ENCODE data around the gene KCNK17. TPM values are rescaled to one million over a fixed set of nuclear protein-coding genes. Genes with fewer than 3 reads are reported as not detected.
A peak's percentile ranks its signal among the peaks of the same experiment; 100 is the strongest.

The KCNK17 gene
- total and polyA plus RNA-seq, 3 donors from 2014 or later, result 0.32 to 0.47 (median 0.37) TPM

DNA sequence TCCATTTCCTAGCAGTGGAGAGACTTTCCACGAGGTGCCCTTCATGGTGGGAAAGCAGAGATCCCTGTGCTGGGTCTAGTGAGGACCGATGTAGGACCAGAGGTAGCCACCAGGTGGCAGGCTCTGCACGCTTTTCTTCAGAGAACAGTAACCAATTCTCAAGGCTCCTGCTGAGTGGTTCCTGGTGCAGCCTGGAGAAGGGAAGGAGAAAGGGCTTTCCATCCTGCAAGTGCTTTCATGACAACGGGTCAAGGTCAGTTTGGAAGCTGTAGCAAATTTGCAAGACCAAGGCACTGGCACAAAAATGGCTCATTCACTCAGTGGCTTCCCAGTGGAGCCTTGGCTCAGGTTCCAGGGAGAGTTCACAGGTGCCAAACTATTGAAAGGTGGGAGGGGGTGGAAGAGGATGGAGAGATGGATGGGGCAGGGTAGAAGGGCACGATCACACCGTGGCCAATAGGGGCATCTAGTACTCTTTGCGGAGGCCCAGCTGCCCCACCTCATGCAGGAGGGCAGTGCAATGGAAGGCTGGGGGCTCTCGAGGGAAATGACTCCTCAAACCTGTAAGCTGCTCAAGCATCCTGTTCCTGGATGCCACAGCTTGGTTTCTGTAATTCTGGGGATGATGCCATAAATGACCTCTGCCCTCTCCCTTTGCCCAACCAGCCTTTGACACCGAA lies 33.8 kb upstream of the KCNK17 start:
- Histone ChIP-seq H3K4me3 (no peak overlapping the region), H3K36me3 (ENCODE audit: low read depth, missing control alignments) (no peaks in the 10 kb centered on the region), H3K4me1 (no peaks in the 10 kb centered on the region), H3K27ac (no peak overlapping the region), H3K9me3 (no peaks in the 10 kb centered on the region), H3K27me3 (no peaks in the 10 kb centered on the region)
- peak; percentile 88 for DNase-seq
- 45 to 59% methylated on average over 7 to 9 of the region's 9 CpGs for WGBS, 2 donors
- TF ChIP-seq POLR2A (IDR thresholded peaks at IDR 0.05), result no peak
- TF ChIP-seq, protein P1, sequence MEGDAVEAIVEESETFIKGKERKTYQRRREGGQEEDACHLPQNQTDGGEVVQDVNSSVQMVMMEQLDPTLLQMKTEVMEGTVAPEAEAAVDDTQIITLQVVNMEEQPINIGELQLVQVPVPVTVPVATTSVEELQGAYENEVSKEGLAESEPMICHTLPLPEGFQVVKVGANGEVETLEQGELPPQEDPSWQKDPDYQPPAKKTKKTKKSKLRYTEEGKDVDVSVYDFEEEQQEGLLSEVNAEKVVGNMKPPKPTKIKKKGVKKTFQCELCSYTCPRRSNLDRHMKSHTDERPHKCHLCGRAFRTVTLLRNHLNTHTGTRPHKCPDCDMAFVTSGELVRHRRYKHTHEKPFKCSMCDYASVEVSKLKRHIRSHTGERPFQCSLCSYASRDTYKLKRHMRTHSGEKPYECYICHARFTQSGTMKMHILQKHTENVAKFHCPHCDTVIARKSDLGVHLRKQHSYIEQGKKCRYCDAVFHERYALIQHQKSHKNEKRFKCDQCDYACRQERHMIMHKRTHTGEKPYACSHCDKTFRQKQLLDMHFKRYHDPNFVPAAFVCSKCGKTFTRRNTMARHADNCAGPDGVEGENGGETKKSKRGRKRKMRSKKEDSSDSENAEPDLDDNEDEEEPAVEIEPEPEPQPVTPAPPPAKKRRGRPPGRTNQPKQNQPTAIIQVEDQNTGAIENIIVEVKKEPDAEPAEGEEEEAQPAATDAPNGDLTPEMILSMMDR (IDR thresholded peaks at IDR 0.05), result peak; percentile 83 to 92 (median 84)
- intact Hi-C loops (cut with DNase I; ENCODE audit: low total_unique reads), result no loop called here

DNA sequence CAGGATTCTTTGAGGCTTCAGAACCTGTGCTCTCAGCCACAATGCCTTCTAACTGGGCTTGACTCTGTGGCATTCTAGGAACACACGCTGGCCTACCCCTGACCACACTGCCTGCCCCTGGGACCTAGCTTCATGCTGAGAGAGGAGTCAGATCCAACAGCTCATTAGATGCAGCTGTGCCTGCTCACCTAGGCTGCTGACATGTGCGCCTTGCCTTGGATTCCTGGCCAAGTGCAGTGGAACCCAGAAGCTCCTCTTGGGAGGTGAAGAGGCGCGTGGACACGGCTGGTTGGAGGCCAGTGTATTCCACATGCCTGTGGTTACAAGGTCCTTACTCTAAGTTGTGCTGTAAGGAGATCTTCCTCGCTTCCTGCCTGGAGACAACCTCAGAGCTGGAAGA lies 33.0 kb upstream of the KCNK17 start:
- Histone ChIP-seq H3K27ac (no peak overlapping the region), H3K9me3 (no peaks in the 10 kb centered on the region), H3K27me3 (no peaks in the 10 kb centered on the region), H3K4me1 (no peaks in the 10 kb centered on the region), H3K36me3 (ENCODE audit: low read depth, missing control alignments) (no peaks in the 10 kb centered on the region), H3K4me3 (no peak overlapping the region)
- intact Hi-C loops (cut with DNase I; ENCODE audit: low total_unique reads), result no loop called here
- TF ChIP-seq, protein P1 (IDR thresholded peaks at IDR 0.05), result no peak
- no peak for TF ChIP-seq POLR2A (IDR thresholded peaks at IDR 0.05)
- no peak for DNase-seq
- WGBS, 2 donors, result 83 to 92% methylated on average over 2 to 6 of the region's 6 CpGs

DNA sequence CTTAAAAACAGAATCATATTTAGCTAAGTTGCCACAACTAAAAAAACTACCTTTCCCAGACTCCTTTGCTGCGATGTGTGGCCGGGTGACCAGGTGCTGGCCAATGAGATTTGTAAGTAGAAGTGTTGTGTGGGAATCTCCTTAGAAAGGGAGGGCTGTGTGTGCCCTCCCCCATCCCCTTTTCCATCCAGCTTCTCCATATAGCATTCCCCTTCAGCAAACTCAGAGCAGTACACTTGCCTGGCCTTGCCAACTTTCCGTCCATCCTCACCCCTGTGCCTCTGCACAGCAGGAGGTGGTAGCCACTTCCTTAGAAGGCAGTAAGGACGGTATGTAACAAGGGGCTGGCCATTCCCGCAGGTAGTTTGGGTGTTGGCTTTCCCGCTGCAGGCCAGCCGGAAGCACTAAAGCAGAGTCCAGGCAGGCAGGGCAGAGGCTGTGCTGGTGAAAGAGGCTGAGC lies 30.6 kb upstream of the KCNK17 start:
- DNase-seq, result no peak
- Histone ChIP-seq H3K4me3 (no peak overlapping the region), H3K36me3 (ENCODE audit: low read depth, missing control alignments) (no peaks in the 10 kb centered on the region), H3K27me3 (no peaks in the 10 kb centered on the region), H3K9me3 (no peaks in the 10 kb centered on the region), H3K4me1 (no peaks in the 10 kb centered on the region), H3K27ac (no peak overlapping the region)
- WGBS, 2 donors, result 80 to 83% methylated on average over 2 to 7 of the region's 7 CpGs
- intact Hi-C loops (cut with DNase I; ENCODE audit: low total_unique reads), result no loop called here
- no peak for TF ChIP-seq POLR2A (IDR thresholded peaks at IDR 0.05)
- TF ChIP-seq, protein P1 (IDR thresholded peaks at IDR 0.05), result no peak

DNA sequence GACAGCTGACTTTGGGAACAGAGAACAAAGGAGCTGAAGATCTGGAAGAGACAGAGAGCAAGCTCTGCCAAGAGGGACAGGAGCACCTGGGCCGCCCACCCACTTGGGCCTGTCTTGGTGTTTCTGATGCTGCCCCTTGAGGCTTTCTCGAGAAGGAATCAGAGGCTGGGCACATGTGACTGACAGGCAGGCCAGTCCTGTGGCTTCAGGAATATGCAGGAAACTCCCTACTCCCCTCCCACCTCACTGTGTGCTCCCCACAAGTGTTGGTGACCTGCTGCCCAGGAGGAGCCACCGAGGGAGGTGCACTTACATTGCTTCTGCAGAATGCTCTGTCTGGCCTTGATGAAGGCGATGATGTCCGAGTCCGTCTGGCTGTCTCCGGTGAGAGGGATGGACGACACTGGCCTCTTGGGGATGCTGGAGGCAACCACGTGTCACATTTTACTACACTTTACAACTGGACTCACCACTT lies 29.2 kb upstream of the KCNK17 start:
- 89 to 97% methylated on average over 8 to 9 of the region's 9 CpGs for WGBS, 2 donors
- intact Hi-C loops (cut with DNase I; ENCODE audit: low total_unique reads), result no loop called here
- no peak for TF ChIP-seq POLR2A (IDR thresholded peaks at IDR 0.05)
- TF ChIP-seq, protein P1 (IDR thresholded peaks at IDR 0.05), result no peak

More for the DNA sequence above, 29.2 kb upstream of the KCNK17 start:
- Histone ChIP-seq H3K36me3 (ENCODE audit: low read depth, missing control alignments) (no peaks in the 10 kb centered on the region), H3K27ac (no peak overlapping the region), H3K27me3 (no peaks in the 10 kb centered on the region), H3K4me3 (no peak overlapping the region), H3K9me3 (no peaks in the 10 kb centered on the region), H3K4me1 (peaks cover 11% of the 10 kb centered on the region)
- no peak for DNase-seq
